Myometrial cell (primary cell): ENCODE data around the gene PNPLA4. TPM values are rescaled to one million over a fixed set of nuclear protein-coding genes. Genes with fewer than 3 reads are reported as not detected.

Source experiments
- total RNA-seq: library from RNA; depleted of rRNA; stranded (reverse); fragments of >200 nt; gene quantifications from 2 replicates; pipeline ENCODE4 v1.2.3, GENCODE V29; 2015

The PNPLA4 gene
- 20.2 and 27.8 TPM in 2 replicates for total RNA-seq

GRCh38 chrX:7927259-7928167, at the start of gene PNPLA4:
TSS of gene PNPLA4 (minus strand) at chrX:7927413. CDS start at chrX:7926119, 1,294 bp downstream.

Other genes with a start within 250 kb of the PNPLA4 start
- not detected in 2 replicates for gene VCX, start 84.2 kb downstream of the PNPLA4 start, total RNA-seq
- not detected in 2 replicates for gene VCX2, start 243.9 kb upstream of the PNPLA4 start, total RNA-seq